Stimulated activated CD4-positive, alpha-beta T cell treated with anti-CD3 and anti-CD28 coated beads, Interleukin-1b, Interleukin-23, amount 100 ng/mL, for 24 hours (primary cell): ENCODE data around the gene SERPINA1.

ENCODE experiments used
- DNase-seq, 4 experiments: peaks; one replicate each; pipeline ENCODE4 v3.0.0-alpha.2; 2020; ENCODE audit warnings: low read depth in 4 of 4, low spot score in 1 of 4

SERPINA1 gene

DNA sequence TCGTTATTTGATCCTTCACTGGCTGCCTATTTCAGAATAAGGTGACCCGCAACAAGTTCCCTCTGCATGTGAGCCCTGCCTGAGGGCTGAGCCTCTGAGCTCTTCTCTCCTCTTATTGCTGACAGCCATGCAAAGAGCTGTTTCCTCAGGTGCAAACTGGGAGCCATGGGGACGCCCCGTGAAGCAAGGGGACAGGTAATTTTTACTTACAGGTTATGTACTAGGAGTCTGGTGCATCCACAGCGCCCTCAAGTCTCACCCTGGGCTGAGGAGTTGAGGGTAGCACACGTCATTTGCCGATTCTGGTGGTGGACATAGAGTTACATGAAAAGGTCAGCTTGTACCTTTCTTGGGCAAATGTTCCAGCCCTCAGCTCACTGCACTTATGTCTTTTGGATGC lies 39.1 kb downstream of the SERPINA1 start:
- DNase-seq = no peak

- DNase-seq = no peak
Observed at GRCh38 chr14:94348836-94349235, 39.6 kb downstream of the SERPINA1 start.

DNA sequence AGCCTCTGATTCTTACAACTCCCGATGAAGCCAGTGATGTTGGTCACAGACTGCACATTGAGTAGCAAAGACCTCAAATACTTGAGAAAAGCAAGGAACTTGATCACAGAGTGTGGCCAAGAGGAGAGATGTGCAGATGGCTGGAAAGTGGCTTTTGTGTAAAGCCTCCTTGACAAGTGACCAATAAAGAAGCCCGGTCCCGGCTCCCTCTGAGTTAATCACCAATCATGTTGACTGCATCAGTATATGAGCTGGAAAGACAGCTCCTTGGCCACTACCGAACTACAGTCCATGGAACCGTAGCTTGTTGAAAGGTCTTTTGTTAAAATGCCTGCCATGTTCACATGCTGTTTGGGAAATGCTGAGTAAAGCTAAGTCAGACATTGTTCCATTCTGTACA lies 41.6 kb downstream of the SERPINA1 start:
- DNase-seq = no peak

GRCh38 chr14:94346065-94346786 lies 42.2 kb downstream of the SERPINA1 start:
- peak; percentile 5 to 46 (median 28) for DNase-seq

GRCh38 chr14:94345344-94346064 lies 42.9 kb downstream of the SERPINA1 start:
- DNase-seq = no peak

DNA sequence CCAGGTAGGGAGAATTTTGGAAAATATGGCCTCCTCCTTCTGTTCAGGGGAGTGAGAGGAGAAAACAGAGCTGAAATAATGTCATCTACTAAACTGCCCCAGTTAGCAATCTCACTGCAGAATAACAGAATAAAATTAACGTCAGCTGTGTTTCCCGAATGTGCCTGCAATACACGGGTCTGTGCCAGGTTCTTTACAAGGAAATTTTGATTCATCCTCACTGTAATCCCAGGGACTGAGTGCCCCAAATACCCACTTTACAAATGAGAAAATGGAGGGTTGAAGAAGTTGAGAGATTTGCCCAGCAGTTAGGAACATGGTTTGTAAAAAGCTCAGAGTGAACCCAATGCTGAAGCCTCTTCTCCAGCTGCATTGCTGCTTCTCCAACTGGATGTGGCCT lies 44.0 kb downstream of the SERPINA1 start:
- DNase-seq = no peak

- DNase-seq = no peak
Observed at GRCh38 chr14:94343238-94344005, 45.0 kb downstream of the SERPINA1 start.

DNA sequence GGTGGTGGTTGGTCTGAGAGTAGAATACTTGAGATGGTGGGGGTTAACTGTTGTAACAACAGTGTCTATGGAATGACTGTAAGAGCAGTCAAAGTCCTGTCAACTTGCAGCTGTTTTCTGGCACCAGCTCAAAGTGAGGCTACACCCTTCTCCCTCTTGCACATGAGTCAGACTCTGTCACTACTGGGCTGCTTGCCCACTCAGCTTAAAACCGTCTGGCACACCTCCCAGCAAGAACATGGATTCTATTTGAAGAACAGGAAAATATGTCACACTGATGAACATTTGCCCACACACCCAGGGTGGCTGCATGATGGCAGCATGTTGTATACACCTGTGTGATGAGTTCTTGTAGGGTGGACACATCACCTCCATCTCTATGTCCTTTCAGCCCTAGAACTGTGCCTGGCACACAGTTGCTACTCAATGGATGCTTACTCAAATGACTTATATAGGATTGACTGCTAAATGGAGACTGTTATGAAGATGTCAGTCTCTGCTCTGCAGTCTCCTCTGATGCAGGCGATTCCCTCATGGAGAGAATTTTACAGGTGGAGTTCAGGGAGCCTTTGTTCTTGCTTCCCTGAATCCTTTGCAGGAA lies 46.0 kb downstream of the SERPINA1 start:
- no peak for DNase-seq

DNA sequence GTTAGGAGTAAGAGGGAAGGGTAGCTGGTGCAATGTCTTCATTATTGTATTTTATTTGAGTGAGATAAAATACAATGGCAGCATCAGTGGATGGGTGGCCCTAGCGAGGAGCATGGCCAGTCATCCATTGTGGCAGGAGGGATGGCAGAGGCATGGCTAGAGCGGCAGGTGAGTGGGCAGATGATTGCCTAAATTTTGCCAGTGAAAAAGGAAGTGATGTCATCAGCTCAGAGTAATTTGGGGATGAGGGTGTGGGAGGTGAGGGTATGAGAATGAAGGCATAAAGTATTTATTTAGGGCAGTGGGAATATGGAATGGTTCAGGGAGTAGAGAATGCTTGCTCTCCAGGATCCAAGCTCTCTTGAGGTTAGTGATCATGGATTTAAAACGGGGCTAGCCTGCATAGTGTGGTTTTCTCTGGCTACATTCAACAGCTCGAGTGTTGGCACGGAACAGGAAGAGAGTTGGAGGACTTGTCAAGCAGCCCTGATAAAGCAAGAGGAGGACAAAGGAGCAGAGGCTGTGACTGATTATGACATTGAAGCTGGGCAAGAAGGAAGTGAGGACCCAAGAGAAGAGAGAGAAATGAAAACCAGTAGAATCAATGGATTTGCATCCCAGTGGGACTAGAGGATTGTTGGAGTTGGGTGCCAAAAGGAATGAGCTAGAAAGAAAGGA lies 46.6 kb downstream of the SERPINA1 start:
- DNase-seq = no peak

GRCh38 chr14:94340533-94340932 lies 47.9 kb downstream of the SERPINA1 start:
- DNase-seq = no peak

DNA sequence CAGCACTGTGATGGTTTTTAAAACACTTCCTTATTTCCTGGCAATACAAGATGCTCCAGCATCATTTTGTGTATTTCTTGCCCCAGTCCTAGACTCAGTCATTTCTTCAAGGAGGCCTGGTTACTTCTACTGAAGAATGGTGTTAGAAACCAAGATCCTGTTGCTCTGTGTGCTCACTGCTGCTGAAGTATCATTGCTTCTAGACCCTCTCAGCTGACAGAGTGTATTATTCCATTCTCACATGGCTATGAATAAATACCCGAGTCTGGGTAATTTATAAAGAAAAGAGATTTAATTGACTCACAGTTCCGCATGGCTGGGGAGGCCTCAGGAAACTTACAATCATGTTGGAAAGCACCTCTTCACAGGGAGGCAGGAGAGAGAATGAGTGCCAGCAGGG lies 50.4 kb downstream of the SERPINA1 start:
- DNase-seq = no peak

- DNase-seq = no peak
Observed at GRCh38 chr14:94337274-94337673, 51.1 kb downstream of the SERPINA1 start.

GRCh38 chr14:94334872-94335271 lies 53.5 kb downstream of the SERPINA1 start:
- no peak for DNase-seq

- no peak for DNase-seq
Observed at GRCh38 chr14:94332587-94332986, 55.8 kb downstream of the SERPINA1 start.

DNA sequence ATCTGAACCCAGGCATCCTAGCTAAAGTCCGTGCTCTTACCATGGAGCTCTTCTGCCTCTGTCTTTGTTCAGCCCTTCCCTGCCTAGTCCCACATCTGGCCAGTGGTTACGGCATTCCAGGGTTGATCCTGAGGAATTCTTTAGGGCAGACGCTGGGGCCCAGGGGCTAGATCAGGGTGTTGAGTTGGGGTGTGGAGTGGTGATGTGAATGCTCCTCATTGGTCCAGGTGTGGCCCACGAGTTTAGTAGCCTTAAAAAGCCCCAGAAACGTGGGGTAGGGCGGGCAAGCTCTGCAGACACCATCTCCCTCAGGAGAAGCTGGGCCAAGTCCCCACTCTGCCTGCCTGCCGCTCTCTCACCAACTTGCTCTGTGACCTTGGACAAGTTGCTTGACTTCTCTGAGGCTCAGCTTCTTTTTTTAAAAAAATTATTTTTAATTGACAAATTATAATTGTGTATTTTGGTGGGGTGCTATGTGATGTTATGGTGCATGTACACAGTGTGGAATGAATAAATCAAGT lies 56.3 kb downstream of the SERPINA1 start:
- DNase-seq = no peak

- DNase-seq = no peak
Observed at GRCh38 chr14:94331462-94331861, 56.9 kb downstream of the SERPINA1 start.

GRCh38 chr14:94330857-94331256 lies 57.5 kb downstream of the SERPINA1 start:
- no peak for DNase-seq

GRCh38 chr14:94330432-94330831 lies 58.0 kb downstream of the SERPINA1 start:
- no peak for DNase-seq

GRCh38 chr14:94329857-94330256 lies 58.5 kb downstream of the SERPINA1 start:
- DNase-seq = no peak

GRCh38 chr14:94328196-94328595 lies 60.2 kb downstream of the SERPINA1 start:
- no peak for DNase-seq
